GM12878 (cell line): ENCODE data around the gene ZFYVE21. TPM values are rescaled to one million over a fixed set of nuclear protein-coding genes. Genes with fewer than 3 reads are reported as not detected.

ENCODE experiments used
- ATAC-seq: fragments of 200-7000 bp; cut with Tn5 transposase; 3 replicates; pipeline ENCODE4 v1.9.1; 2020; ENCODE audit warnings: mild to moderate bottlenecking, moderate library complexity
- BruUV-seq: library from RNA; stranded (reverse); fragments of 400-500 nt; replicated peaks from 2 replicates; lab custom pipeline; 2021; lab: Mats Ljungman, UMichigan
- CTCF ChIA-PET: fragments of 300-600 bp; sonication (Branson Sonifier 250); formaldehyde crosslinking; extraction: SDS; loops from one replicate; lab custom pipeline; 2021; ENCODE audit warnings: inconsistent platforms; lab: Yijun Ruan, JAX
- POLR2A ChIA-PET: fragments of 350-600 bp; formaldehyde crosslinking; extraction: SDS; loops from one replicate; lab custom pipeline; 2021; ENCODE audit warnings: inconsistent platforms; lab: Charles Lee
- RAD21 ChIA-PET: fragments of 300-600 bp; sonication (Branson Sonifier 250); formaldehyde crosslinking; loops from one replicate; lab custom pipeline; 2023; ENCODE audit warnings: antibody characterized with exemption; ENCODE audit not compliant: unreplicated experiment; lab: Charles Lee
- SMC1A ChIA-PET: fragments of 300-600 bp; sonication (Branson Sonifier 250); formaldehyde crosslinking; loops from one replicate; lab custom pipeline; 2023; ENCODE audit not compliant: unreplicated experiment, uncharacterized antibody; lab: Charles Lee
- DNase-seq: peaks from one replicate; pipeline ENCODE4 v3.0.0-alpha.2; 2011; ENCODE audit warnings: low read depth, low spot score
- FAIRE-seq: peaks from 3 replicates; lab custom pipeline; 2011; peaks lifted over from hg19 to GRCh38; lab: Jason Lieb, UNC
- H2AFZ ChIP-seq: 2 replicates; pipeline ENCODE4 v1.6.0; 2011; ENCODE audit warnings: low read depth, low read length, control low read depth; ENCODE audit not compliant: control insufficient read depth
- H3K27ac ChIP-seq: 2 replicates; pipeline ENCODE4 v1.5.1; 2011; ENCODE audit warnings: control low read depth; ENCODE audit not compliant: control insufficient read depth, insufficient read depth
- H3K27me3 ChIP-seq, 2 experiments: replicated peaks in 1 of 2; 2 replicates each; pipeline versions ENCODE4 v1.6.0 to v1.6.1; 2011; ENCODE audit warnings: low read length in 1 of 2; ENCODE audit not compliant: control insufficient read depth in 2 of 2, insufficient read depth in 2 of 2
- H3K36me3 ChIP-seq, 2 experiments: 2 replicates each; pipeline ENCODE4 v1.5.1; 2011; ENCODE audit warnings: low read length in 1 of 2; ENCODE audit not compliant: control insufficient read depth in 2 of 2, insufficient read depth in 2 of 2
- H3K4me1 ChIP-seq: 2 replicates; pipeline ENCODE4 v1.6.1; 2011; ENCODE audit warnings: mild to moderate bottlenecking, low read length, moderate library complexity, mixed read lengths; ENCODE audit not compliant: control insufficient read depth, insufficient read depth
- H3K4me2 ChIP-seq: 2 replicates; pipeline ENCODE4 v1.6.0; 2011; ENCODE audit warnings: control low read depth; ENCODE audit not compliant: control insufficient read depth, insufficient read depth
- H3K4me3 ChIP-seq: fragments of 200-600 bp; sonication (generic); 2 replicates; pipeline ENCODE4 v1.5.1; 2016
- H3K79me2 ChIP-seq: 2 replicates; pipeline ENCODE4 v1.6.0; 2011; ENCODE audit warnings: low read length; ENCODE audit not compliant: control insufficient read depth, insufficient read depth
- H3K9ac ChIP-seq: 2 replicates; pipeline ENCODE4 v1.8.0; 2011; ENCODE audit warnings: low read length, control low read depth, mixed read lengths; ENCODE audit not compliant: control insufficient read depth, insufficient read depth
- H3K9me3 ChIP-seq: replicated peaks from 3 replicates; pipeline ENCODE4 v1.5.1; 2011; ENCODE audit warnings: mild to moderate bottlenecking, low read length; ENCODE audit not compliant: control insufficient read depth, insufficient read depth
- H4K20me1 ChIP-seq: 2 replicates; pipeline ENCODE4 v1.6.0; 2011; ENCODE audit not compliant: control insufficient read depth, insufficient read depth
- EP300 ChIP-seq, 2 experiments: fragments of 150-350 bp in 1 of 2; IDR thresholded peaks; 2 replicates each; pipeline ENCODE4 v1.6.1; 2011 to 2012; ENCODE audit warnings: low read depth in 2 of 2, low read length in 2 of 2, borderline replicate concordance in 1 of 2, improper control_type of control experiment in 1 of 2, inconsistent platforms in 1 of 2; ENCODE audit not compliant: control insufficient read depth in 1 of 2
- GATAD2B ChIP-seq: fragments of 450-650 bp; conservative IDR thresholded peaks from 2 replicates; pipeline ENCODE4 v1.6.1; 2017; ENCODE audit warnings: low read depth, mild to moderate bottlenecking, moderate library complexity
- KLF5 ChIP-seq: fragments of 450-650 bp; IDR thresholded peaks from 2 replicates; pipeline ENCODE4 v1.6.1; 2014; ENCODE audit warnings: mild to moderate bottlenecking; ENCODE audit not compliant: partially characterized antibody
- MTA2 ChIP-seq: fragments of 450-650 bp; IDR thresholded peaks from 2 replicates; pipeline ENCODE4 v1.6.1; 2016; ENCODE audit warnings: low read depth, mild to moderate bottlenecking, moderate library complexity
- MTA3 ChIP-seq: IDR thresholded peaks from 2 replicates; pipeline ENCODE4 v1.6.1; 2012; ENCODE audit warnings: low read length, inconsistent platforms, borderline replicate concordance
- NFXL1 ChIP-seq: fragments of 450-650 bp; IDR thresholded peaks from 2 replicates; pipeline ENCODE4 v1.6.1; 2017; ENCODE audit warnings: antibody characterized with exemption, mild to moderate bottlenecking, borderline replicate concordance
- NR2C2 ChIP-seq: IDR thresholded peaks from 2 replicates; pipeline ENCODE4 v1.6.1; 2011; ENCODE audit warnings: borderline replicate concordance, low read depth; ENCODE audit not compliant: control insufficient read depth, insufficient read length
- POLR2A ChIP-seq: IDR thresholded peaks from 2 replicates; pipeline ENCODE4 v1.6.1; 2011; ENCODE audit warnings: low read depth, mild to moderate bottlenecking, low read length
- TAF1 ChIP-seq: IDR thresholded peaks from 2 replicates; pipeline ENCODE4 v1.6.1; 2011; ENCODE audit warnings: mild to moderate bottlenecking, low read depth, low read length, borderline replicate concordance
- TARDBP ChIP-seq: IDR thresholded peaks from 2 replicates; pipeline ENCODE4 v1.6.1; 2016; ENCODE audit warnings: borderline replicate concordance
- USF1 ChIP-seq: IDR thresholded peaks from 2 replicates; pipeline ENCODE4 v1.6.1; 2011; ENCODE audit warnings: borderline replicate concordance, low read depth, mild to moderate bottlenecking, moderate library complexity, mixed read lengths, low read length; ENCODE audit not compliant: insufficient read depth; ENCODE audit errors: extremely low read length
- WGBS: methylation state at CpG from one replicate; pipeline ENCODE4 v1.1.6; 2016; ENCODE audit warnings: low lambda C conversion rate; ENCODE audit not compliant: insufficient replicate concordance, insufficient coverage; ENCODE audit errors: missing lambda C conversion rate; 5-methylcytosine and 5-hydroxymethylcytosine counted together
- in situ Hi-C: fragments of 300-500 bp; cut with MboI; formaldehyde crosslinking; loops from 9 replicates; pipeline ENCODE4 v1.14.3; 2018; ENCODE audit warnings: mixed read lengths
- intact Hi-C: fragments of 100-400 bp; cut with micrococcal nuclease; formaldehyde crosslinking; loops from one replicate; pipeline ENCODE4 v1.14.2; 2022; ENCODE audit not compliant: unreplicated experiment
- polyA plus RNA-seq, 11 experiments: library from polyadenylated mRNA; depleted of rRNA in 4 of 11; unstranded in 6 of 11; stranded (reverse) in 5 of 11; fragments of >200 nt; fragmentation: Nextera tagmentation in 4 of 11; fragmentation: Illumina TruSeq in 1 of 11; extraction: Ambion mirVana in 4 of 11; extraction: Trizol in 1 of 11; gene quantifications; 1 replicate in 1 of 11; 2 replicates in 10 of 11; pipeline versions ENCODE4 v1.2.1 to v1.2.3, GENCODE V29; 2011 to 2016; ENCODE audit warnings: inconsistent platforms in 2 of 11, missing spikeins in 2 of 11, low read depth in 1 of 11
- total RNA-seq, 4 experiments: library from RNA; depleted of rRNA in 3 of 4; stranded (reverse); fragments of >200 nt in 3 of 4; fragmentation: Illumina TruSeq in 1 of 4; extraction: Trizol in 1 of 4; gene quantifications; 2 replicates each; pipeline versions ENCODE4 v1.2.1 to v1.2.3, GENCODE V29; 2013 to 2021
- TF ChIP-seq, protein P1 (sequence below): fragments of 450-650 bp; IDR thresholded peaks from 2 replicates; pipeline ENCODE4 v1.6.1; 2016; ENCODE audit warnings: mild to moderate bottlenecking

The ZFYVE21 gene
- total and polyA plus RNA-seq, 10 of the 15 experiments (the other 5 are each of a cell fraction or from before 2014, with no cell fraction given), result 0.79 to 21.7 (median 13.8) TPM

- ChIA-PET POLR2A (no interaction called here), RAD21 (no interaction called here), SMC1A (no interaction called here), CTCF (interaction anchor here (1.1 kb wide), 1 partner anchor 35 kb away, joined by 3 read pairs; no protein-coding TSS in a partner anchor)
- TF ChIP-seq MTA2 (no peak), MTA3 (no peak), GATAD2B (no peak), TAF1 (no peak), TARDBP (no peak), USF1 (no peak), EP300 (IDR thresholded peaks at IDR 0.05; ENCODE audit: borderline replicate concordance in 1 of 2, control insufficient read depth in 1 of 2, low read depth in 2 of 2, low read length in 2 of 2) (no peak), KLF5 (no peak), NFXL1 (no peak), NR2C2 (no peak), POLR2A (no peak)
- TF ChIP-seq, protein P1, sequence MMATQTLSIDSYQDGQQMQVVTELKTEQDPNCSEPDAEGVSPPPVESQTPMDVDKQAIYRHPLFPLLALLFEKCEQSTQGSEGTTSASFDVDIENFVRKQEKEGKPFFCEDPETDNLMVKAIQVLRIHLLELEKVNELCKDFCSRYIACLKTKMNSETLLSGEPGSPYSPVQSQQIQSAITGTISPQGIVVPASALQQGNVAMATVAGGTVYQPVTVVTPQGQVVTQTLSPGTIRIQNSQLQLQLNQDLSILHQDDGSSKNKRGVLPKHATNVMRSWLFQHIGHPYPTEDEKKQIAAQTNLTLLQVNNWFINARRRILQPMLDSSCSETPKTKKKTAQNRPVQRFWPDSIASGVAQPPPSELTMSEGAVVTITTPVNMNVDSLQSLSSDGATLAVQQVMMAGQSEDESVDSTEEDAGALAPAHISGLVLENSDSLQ, result no peak
- no peaks in the 10 kb centered on the region for H4K20me1 ChIP-seq
- no peak for DNase-seq
- no peak overlapping the region for H3K9ac ChIP-seq
- no peak for ATAC-seq
- H3K36me3 ChIP-seq, result no peaks in the 10 kb centered on the region
- no peaks in the 10 kb centered on the region for H3K9me3 ChIP-seq
- H3K4me1 ChIP-seq, result no peaks in the 10 kb centered on the region
- intact Hi-C loops (no loop called here), in situ Hi-C loops (no loop called here)
- no peak overlapping the region for H3K4me3 ChIP-seq
- H3K79me2 ChIP-seq, result no peaks in the 10 kb centered on the region
- no peaks in the 10 kb centered on the region for H3K27me3 ChIP-seq
- no peak overlapping the region for H3K4me2 ChIP-seq
- H2AFZ ChIP-seq, result no peak overlapping the region
- no peak for FAIRE-seq
- no peak overlapping the region for H3K27ac ChIP-seq
- BruUV-seq, result no TSS peak
- WGBS, result 98% methylated on average over 2 of the region's 2 CpGs
These were observed 57.9 kb downstream of the ZFYVE21 start for GRCh38 chr14:103773521-103773920.
